Spinal cord (tissue), 10 donors: ENCODE results near the gene ADRA2B. TPM values are rescaled to one million over a fixed set of nuclear protein-coding genes. Genes with fewer than 3 reads are reported as not detected.
"Not testable (repeated sequence)": the region's sequence is repeated elsewhere in the genome, so short reads cannot be mapped to it uniquely, and the experiment has no call there.

ENCODE experiments used
- DNase-seq, 6 donors: peaks; one replicate each; pipeline versions ENCODE4 v3.0.0 to v3.0.0-alpha.2; 2013 to 2015; ENCODE audit warnings: low spot score in 6 of 6, low read depth in 4 of 6
- H3K27ac ChIP-seq: one replicate; pipeline ENCODE4 v1.5.1; 2013; ENCODE audit warnings: low read depth, low read length, control low read depth
- H3K27me3 ChIP-seq: one replicate; pipeline ENCODE4 v1.6.1; 2013; ENCODE audit warnings: low read length; ENCODE audit not compliant: control insufficient read depth, insufficient read depth
- H3K36me3 ChIP-seq: one replicate; pipeline ENCODE4 v1.6.1; 2013; ENCODE audit warnings: low read length; ENCODE audit not compliant: control insufficient read depth, insufficient read depth
- H3K4me1 ChIP-seq: one replicate; pipeline ENCODE4 v1.6.1; 2013; ENCODE audit warnings: low read length; ENCODE audit not compliant: control insufficient read depth, insufficient read depth
- H3K4me3 ChIP-seq: one replicate; pipeline ENCODE4 v1.5.1; 2013; ENCODE audit warnings: low read depth, low read length, control low read depth
- H3K9me3 ChIP-seq: one replicate; pipeline ENCODE4 v1.6.1; 2013; ENCODE audit warnings: low read length; ENCODE audit not compliant: control insufficient read depth, insufficient read depth
- WGBS: methylation state at CpG from one replicate; pipeline ENCODE4 v1.1.5; 2013; ENCODE audit warnings: missing lambda C conversion rate; ENCODE audit not compliant: insufficient coverage; 5-methylcytosine and 5-hydroxymethylcytosine counted together
- polyA plus RNA-seq, 2 donors: library from polyadenylated mRNA; unstranded; fragments of 120-200 nt; gene quantifications; one replicate each; pipeline ENCODE4 v1.2.1, GENCODE V29; 2013; ENCODE audit not compliant: insufficient read length in 2 of 2
- total RNA-seq, 2 donors: library from RNA; depleted of rRNA in 1 of 2; stranded (reverse); fragments of 120-200 nt in 1 of 2; fragments of >200 nt in 1 of 2; gene quantifications; one replicate each; pipeline versions ENCODE4 v1.2.3 to v1.2.4, GENCODE V29; 2013 to 2014
- donor health status: healthy.

The ADRA2B gene
- total and polyA plus RNA-seq, 4 donors = 0.25 to 0.88 (median 0.61) TPM

DNA sequence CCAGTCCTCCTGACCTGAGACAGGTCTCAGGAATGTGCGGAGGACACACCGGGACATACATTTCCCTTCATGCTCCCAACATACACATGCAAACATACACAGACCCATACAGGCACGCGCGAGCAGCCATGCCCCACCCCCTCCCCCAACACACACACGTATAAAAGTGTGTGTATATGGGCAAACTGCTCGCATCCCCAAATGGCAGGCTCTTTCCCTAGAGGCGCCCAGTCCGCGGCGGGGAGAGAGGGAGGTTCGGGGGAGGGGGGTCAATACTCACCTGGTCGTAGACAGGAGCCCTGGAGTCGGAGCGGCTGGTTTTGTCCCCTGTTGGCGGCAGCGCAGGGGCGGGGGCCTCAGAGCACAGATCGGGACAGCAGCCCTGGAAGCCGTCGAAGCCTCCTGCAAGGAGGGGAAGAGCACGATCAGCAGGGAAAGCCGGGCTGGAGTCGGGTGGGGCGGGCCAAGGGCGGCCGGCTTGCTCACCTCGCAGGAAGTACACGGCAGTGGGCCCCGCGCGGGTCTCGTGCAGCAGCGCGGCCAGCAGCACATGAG is 28.2 kb upstream of the ADRA2B start:
- 3% methylated on average over 29 of the region's 35 CpGs for WGBS
- peak in 1 of 6 donors; percentile 61 for DNase-seq
- Histone ChIP-seq H3K27me3 (peaks cover 29% of the 10 kb centered on the region), H3K36me3 (peaks cover 10% of the 10 kb centered on the region), H3K27ac (no peak overlapping the region), H3K4me1 (peaks cover 49% of the 10 kb centered on the region), H3K9me3 (no peaks in the 10 kb centered on the region), H3K4me3 (peak overlapping the region; percentile 37)

DNA sequence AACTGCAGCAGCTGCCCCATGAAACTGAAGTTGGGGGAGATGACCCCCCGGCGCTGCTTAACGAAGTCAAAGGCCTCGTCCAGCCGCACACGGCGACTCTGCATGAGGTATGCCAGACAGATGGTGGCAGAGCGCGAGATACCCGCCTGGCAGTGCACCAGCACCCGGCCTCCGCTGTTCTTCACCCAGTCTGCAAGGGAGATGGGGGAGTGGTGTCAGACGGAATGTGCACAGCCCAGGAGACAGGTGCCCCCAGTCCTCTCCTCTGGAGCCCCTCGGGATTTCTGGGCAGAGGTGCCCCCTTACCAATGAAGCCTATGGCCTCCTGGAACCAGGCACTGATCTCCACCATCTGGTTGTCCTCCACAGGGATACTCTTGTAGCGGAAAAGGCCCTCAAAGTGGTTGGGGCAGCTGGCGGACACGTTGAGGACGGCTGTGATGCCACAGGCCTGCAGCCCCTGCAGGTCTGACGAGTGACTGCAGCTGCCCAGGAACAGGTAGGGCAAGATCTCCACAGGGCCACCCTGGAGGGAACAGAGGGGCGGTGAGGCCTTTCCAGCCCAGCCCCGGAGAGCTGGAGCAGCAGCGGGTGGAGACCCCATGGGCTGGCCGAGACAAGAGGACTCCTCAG is 27.6 kb upstream of the ADRA2B start:
- Histone ChIP-seq H3K4me1 (peaks cover 48% of the 10 kb centered on the region), H3K27ac (no peak overlapping the region), H3K9me3 (no peaks in the 10 kb centered on the region), H3K36me3 (peaks cover 10% of the 10 kb centered on the region), H3K27me3 (peaks cover 28% of the 10 kb centered on the region), H3K4me3 (peak overlapping the region; percentile 37)
- 73% methylated on average over 21 of the region's 23 CpGs for WGBS
- DNase-seq = peak in 1 of 6 donors; percentile 15

DNA sequence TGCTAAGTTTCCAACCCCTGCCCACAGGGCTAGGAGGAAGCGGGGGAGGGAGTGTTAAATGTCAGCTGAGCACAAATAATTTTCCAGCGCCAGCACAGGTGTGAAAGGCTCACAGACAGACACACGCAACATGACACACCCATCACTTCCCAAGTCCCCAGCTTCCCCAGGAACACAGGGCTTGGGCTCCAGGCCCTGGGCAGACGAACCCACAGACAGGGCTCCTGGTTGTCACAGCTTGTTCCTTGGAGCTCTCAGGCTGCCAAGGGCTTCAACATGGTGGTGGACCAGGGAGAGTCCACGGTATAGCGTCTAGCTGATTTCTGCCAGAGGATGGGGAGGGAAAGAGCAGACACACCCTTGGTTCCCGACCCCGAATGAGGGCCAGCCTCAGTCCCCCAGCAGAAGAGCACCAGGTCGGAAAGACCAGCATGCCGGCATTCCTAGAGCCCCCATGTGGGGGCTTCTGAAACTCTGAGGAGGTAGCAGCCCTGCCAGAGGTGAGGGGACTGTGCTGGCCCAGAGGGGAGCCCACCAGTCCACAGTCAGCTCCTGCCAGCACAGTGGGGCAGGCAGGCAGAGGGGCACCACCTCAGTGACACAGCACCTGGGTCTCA is 27.0 kb upstream of the ADRA2B start:
- Histone ChIP-seq H3K36me3 (peaks cover 10% of the 10 kb centered on the region), H3K4me3 (no peak overlapping the region), H3K27me3 (peaks cover 22% of the 10 kb centered on the region), H3K9me3 (no peaks in the 10 kb centered on the region), H3K27ac (no peak overlapping the region), H3K4me1 (peaks cover 42% of the 10 kb centered on the region)
- DNase-seq = no peak
- 84% methylated on average over 7 of the region's 10 CpGs for WGBS

DNA sequence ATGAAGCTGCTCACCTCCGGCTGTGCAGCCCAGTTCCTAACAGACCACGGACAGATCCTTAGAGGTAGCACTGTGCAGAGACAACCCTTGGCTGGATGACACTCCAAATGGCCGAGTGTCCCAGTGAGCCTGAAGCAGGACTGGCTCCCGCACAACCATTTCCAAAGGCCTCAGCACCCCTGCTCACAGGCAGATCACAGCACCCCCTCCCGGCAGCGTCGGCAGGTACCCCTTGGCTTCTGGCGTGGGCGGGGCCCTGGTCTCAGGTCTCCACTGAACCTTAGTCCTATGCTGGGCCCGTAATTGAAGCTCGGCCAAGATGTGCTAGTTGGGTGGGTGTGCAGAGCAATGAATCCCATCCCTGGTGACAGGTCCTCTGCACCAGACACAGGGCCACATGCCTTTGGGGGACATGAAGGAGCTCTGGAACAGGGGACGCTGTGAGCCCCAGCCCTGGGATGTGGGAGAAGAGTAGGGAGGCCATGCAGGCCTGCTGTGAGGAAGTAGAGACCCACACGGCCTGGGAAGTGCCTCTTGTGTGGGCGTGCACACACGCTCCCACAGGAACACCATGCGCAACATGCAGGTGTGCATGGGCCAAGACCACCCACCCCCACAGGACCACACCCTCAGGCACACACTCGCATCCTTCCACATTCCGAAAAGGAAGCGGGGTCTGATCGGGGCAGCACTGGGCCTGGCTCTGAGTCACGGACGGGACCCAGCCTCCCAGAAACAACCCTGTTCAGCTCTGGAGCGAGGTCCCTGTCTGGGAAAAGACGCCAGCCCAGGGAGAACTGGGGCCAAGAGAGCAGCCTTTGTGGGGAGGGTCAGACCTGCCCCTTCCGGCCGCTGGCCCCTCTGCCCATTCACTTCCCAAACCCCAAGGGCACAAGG is 26.1 kb upstream of the ADRA2B start:
- Histone ChIP-seq H3K36me3 (peaks cover 10% of the 10 kb centered on the region), H3K27me3 (peaks cover 17% of the 10 kb centered on the region), H3K4me1 (peaks cover 33% of the 10 kb centered on the region), H3K9me3 (no peaks in the 10 kb centered on the region), H3K4me3 (no peak overlapping the region), H3K27ac (no peak overlapping the region)
- WGBS = 83% methylated on average over 24 of the region's 26 CpGs
- no peak for DNase-seq

DNA sequence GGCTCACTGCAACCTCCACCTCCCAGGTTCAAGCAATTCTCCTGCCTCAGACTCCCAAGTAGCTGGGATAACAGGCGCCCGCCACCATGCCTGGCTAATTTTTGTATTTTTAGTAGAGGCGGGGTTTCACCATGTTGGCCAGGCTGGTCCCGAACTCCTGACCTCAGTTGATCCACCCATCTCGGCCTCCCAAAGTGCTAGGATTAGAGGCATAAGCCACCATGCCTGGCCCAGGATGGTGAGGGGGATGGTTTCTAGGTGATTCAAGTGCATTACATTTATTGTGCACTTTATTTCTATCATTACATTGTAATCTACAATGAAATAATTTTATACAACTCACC is 25.2 kb upstream of the ADRA2B start:
- WGBS = 100% methylated on average over 1 of the region's 5 CpGs
- H3K27ac ChIP-seq, H3K36me3 ChIP-seq, DNase-seq, H3K9me3 ChIP-seq, H3K4me3 ChIP-seq: not testable (repeated sequence)
- Histone ChIP-seq H3K4me1 (peaks cover 27% of the 10 kb centered on the region), H3K27me3 (peaks cover 14% of the 10 kb centered on the region)

DNA sequence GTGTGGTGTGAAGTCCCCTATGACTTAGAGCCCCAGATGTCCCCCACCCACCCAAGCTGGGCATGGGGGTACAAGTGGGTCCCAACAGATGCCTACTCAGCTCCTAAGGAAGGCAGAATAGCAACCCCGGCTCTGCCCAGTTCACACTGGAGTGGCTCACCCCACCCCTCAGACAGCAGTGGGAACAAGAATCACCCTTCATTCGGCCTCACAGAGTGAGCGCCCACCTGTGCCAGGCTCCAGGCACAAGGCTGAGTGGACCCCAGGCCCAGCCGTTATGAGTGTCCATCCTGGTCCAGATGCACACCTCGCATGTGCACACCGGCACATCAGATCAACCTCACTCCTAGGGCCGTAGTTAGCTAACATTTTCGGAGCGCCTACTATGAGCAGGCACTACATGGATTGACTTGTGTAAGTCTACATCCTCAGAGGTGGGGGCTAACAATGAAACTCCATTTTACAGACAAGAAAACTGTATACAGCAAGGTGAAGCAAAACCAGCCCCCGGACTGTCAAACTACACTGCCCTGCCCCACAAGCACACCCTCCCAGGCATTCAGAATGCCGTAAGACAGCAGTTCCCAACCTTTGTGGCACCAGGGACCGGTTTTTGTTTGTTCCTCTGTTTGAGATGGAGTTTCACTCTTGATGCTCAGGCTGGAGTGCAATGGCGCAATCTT is 24.7 kb upstream of the ADRA2B start:
- peaks cover 22% of the 10 kb centered on the region for H3K4me1 ChIP-seq
- DNase-seq = no peak
- 98% methylated on average over 9 of the region's 13 CpGs for WGBS
- no peaks in the 10 kb centered on the region for H3K9me3 ChIP-seq
- peaks cover 10% of the 10 kb centered on the region for H3K36me3 ChIP-seq
- no peak overlapping the region for H3K27ac ChIP-seq
- H3K4me3 ChIP-seq = no peak overlapping the region
- peaks cover 14% of the 10 kb centered on the region for H3K27me3 ChIP-seq

DNA sequence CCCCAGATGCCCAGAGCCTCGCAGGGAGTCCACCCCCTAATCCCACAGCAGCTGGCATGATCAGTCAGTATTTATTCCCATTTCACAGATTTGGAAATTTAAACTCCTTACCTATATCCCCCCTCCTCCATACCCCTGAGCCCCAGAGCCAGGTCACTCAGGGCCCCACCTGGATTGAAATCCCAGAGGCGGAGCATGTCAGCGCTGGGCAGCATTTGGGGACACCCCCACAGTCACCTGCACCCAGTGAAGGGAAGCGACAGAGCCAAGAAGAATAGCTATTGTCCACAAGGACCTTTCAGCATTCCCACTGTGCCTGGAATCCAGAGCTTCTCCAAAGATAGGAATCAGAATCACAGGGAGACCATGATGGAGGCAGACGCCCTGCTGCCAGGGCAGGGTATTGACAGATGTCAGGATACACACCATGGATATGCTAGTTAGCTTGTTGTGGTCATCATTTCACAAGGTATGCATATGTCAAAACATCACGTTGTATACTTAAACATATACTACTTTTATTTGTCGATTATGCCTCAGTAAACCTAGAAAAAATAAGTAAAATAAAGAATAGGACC is 22.9 kb upstream of the ADRA2B start:
- Histone ChIP-seq H3K4me3 (no peak overlapping the region), H3K9me3 (no peaks in the 10 kb centered on the region), H3K27me3 (peaks cover 4% of the 10 kb centered on the region), H3K4me1 (peaks cover 8% of the 10 kb centered on the region), H3K36me3 (peaks cover 10% of the 10 kb centered on the region), H3K27ac (no peak overlapping the region)
- DNase-seq = no peak
- WGBS = 81% methylated on average over 4 of the region's 7 CpGs

DNA sequence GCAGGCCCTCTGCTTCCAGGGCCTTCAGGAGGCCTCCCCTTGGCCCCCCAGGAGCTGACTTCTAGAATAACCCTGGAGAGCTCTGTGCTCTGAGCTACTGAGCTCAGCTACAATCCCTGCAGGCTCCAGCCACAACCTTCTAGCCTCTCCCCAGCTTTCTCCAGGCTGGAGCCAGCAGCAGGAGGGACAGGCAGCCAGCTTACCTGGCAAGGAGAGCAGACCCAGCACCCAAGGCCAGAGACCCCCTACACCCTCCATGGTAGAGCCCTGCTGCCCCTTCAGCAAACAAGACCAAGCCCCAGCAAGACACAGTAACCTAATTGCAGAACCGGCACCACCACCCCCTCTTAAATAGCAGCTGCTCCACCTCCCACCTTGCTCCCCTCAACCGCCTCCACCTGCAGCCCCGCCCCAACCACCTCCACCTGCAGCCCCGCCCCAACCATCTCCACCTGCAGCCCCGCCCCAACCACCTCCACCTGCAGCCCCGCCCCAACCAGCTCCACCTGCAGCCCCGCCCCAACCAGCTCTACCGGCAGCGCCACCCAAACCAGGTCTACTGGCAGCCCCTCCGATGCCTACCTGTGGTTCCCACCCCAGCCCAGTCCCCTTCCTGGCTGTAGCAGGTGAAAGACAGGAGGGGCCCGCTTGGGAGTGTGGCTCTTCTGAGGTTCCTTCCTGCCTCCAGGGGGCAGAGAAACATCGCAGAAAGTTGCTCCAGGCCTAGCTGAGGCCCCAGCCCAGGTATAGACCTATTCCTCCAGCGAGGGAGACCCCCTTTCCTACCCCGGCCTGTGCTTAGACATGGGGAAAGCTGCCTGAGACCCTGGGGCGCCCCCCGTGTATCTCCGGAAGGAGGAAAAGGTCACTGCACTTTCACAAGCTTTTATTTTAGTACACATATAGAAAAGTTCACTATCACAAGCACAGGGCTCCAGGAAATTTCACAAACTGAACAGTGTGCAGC is 22.1 kb upstream of the ADRA2B start, which contains the start of gene ASTL:
Gene ASTL, minus strand, starts transcription at position 324 of the 967 bp plus-strand sequence. Its CDS starts 66 bp downstream, at position 258.
- Histone ChIP-seq H3K4me3 (no peak within 1 kb of the TSS), H3K36me3 (peaks cover 6% of the 10 kb centered on the region), H3K27me3 (no peaks in the 10 kb centered on the region), H3K9me3 (no peaks in the 10 kb centered on the region), H3K4me1 (no peaks in the 10 kb centered on the region), H3K27ac (no peak within 1 kb of the TSS)
- WGBS = 23% methylated on average over 11 of the region's 17 CpGs
- peak in 2 of 6 donors; percentile 23 to 43 for DNase-seq
